Mesothelial cell of epicardium (in vitro differentiated cells): ENCODE results near the gene TRAPPC13. TPM values are rescaled to one million over a fixed set of nuclear protein-coding genes. Genes with fewer than 3 reads are reported as not detected.

Experiments
- DNase-seq, 2 experiments: peaks; one replicate each; pipeline ENCODE4 v3.0.0; 2021; ENCODE audit warnings: low spot score in 2 of 2; ENCODE audit not compliant: unreplicated experiment in 2 of 2
- H3K27ac Mint-ChIP-seq: 2 replicates; pipeline ENCODE4 v1.8.0; 2021; ENCODE audit warnings: mixed read lengths
- H3K27me3 Mint-ChIP-seq: 2 replicates; pipeline ENCODE4 v1.8.0; 2021; ENCODE audit warnings: low read depth, mixed read lengths
- H3K36me3 Mint-ChIP-seq: 2 replicates; pipeline ENCODE4 v1.8.0; 2021; ENCODE audit warnings: mixed read lengths
- H3K4me1 Mint-ChIP-seq: 2 replicates; pipeline ENCODE4 v1.8.0; 2021; ENCODE audit warnings: mixed read lengths
- H3K4me3 Mint-ChIP-seq: 2 replicates; pipeline ENCODE4 v1.8.0; 2021; ENCODE audit warnings: mild to moderate bottlenecking, moderate library complexity, mixed read lengths
- H3K9me3 Mint-ChIP-seq: 2 replicates; pipeline ENCODE4 v1.8.0; 2021; ENCODE audit warnings: mixed read lengths
- total RNA-seq: library from RNA; stranded (reverse); gene quantifications from 3 replicates; pipeline ENCODE4 v1.2.1, GENCODE V29; 2021
- TF ChIP-seq, protein P1 (sequence below): fragments of 200-600 bp; sonication (generic); IDR thresholded peaks from one replicate; pipeline ENCODE4 v1.5.0; 2021; ENCODE audit warnings: antibody characterized with exemption; ENCODE audit not compliant: unreplicated experiment

TRAPPC13 gene
- total RNA-seq, 1 donor from 2014 or later: 21.8 TPM

DNA sequence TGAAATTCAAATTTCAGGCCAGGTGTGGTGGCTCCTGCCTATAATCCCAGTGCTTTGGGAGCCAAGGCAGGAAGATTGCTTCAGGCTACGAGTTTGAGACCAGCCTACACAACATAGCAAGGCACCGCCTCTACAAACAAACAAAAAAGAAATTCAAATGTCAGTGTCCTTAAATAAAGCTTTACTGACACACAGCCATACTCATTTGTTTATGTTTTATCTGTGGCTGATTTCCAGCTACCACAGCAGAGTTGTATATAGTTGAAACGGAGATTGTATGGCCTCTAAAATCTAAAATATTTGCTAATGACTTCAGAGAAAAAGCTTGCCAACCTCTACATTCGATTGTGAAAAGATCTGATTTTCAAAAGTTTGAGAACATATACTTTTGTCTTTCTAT lies 15.4 kb downstream of the TRAPPC13 start:
- TF ChIP-seq, protein P1, sequence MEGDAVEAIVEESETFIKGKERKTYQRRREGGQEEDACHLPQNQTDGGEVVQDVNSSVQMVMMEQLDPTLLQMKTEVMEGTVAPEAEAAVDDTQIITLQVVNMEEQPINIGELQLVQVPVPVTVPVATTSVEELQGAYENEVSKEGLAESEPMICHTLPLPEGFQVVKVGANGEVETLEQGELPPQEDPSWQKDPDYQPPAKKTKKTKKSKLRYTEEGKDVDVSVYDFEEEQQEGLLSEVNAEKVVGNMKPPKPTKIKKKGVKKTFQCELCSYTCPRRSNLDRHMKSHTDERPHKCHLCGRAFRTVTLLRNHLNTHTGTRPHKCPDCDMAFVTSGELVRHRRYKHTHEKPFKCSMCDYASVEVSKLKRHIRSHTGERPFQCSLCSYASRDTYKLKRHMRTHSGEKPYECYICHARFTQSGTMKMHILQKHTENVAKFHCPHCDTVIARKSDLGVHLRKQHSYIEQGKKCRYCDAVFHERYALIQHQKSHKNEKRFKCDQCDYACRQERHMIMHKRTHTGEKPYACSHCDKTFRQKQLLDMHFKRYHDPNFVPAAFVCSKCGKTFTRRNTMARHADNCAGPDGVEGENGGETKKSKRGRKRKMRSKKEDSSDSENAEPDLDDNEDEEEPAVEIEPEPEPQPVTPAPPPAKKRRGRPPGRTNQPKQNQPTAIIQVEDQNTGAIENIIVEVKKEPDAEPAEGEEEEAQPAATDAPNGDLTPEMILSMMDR: no peak
- Mint-ChIP-seq H3K27ac (no peak overlapping the region), H3K36me3 (peaks cover 26% of the 10 kb centered on the region), H3K4me1 (no peaks in the 10 kb centered on the region), H3K27me3 (no peaks in the 10 kb centered on the region), H3K9me3 (peaks cover 5% of the 10 kb centered on the region), H3K4me3 (no peak overlapping the region)
- no peak for DNase-seq

DNA sequence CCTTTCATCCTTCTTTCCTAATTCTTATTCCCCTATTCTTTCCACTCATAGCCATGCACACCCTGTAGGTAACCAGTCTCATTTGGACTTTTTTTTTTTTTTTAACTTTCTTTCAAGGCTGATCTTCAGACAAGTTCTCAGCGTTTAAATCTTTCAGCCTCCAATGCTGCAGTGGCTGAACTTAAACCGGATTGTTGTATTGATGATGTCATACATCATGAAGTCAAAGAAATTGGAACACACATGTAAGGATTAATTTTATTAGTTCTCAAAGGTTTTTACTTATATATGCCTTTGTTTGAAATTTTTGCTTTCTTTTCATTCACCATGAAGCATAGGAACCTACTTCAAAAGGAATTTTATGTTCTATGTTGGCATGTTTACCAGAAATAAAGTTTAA lies 22.1 kb downstream of the TRAPPC13 start:
- Mint-ChIP-seq H3K36me3 (peaks cover 21% of the 10 kb centered on the region), H3K4me1 (no peaks in the 10 kb centered on the region), H3K9me3 (no peaks in the 10 kb centered on the region), H3K27ac (no peak overlapping the region), H3K4me3 (no peak overlapping the region), H3K27me3 (no peaks in the 10 kb centered on the region)
- TF ChIP-seq, protein P1: no peak
- DNase-seq: no peak

DNA sequence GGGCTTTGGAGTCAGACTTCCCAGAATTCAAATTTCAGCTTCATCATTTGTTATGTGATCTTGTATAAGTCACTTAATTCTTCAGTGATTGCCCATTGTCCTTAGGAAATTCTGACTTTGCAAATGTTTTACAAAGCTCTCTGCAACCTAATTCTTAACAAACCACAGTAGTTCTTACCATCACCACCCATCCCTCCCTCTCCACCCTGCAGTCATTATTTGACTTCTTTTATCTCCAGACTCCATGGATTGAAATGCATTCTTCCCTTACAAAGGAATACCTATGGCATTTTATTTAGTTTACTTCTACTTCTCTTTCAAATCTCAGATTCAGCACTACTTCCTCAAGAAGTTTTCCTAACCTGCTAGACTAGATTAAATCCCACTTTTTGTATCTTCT lies 23.1 kb downstream of the TRAPPC13 start:
- Mint-ChIP-seq H3K4me3 (no peak overlapping the region), H3K27me3 (no peaks in the 10 kb centered on the region), H3K27ac (no peak overlapping the region), H3K36me3 (peaks cover 21% of the 10 kb centered on the region), H3K4me1 (no peaks in the 10 kb centered on the region), H3K9me3 (no peaks in the 10 kb centered on the region)
- TF ChIP-seq, protein P1: no peak
- DNase-seq: no peak

DNA sequence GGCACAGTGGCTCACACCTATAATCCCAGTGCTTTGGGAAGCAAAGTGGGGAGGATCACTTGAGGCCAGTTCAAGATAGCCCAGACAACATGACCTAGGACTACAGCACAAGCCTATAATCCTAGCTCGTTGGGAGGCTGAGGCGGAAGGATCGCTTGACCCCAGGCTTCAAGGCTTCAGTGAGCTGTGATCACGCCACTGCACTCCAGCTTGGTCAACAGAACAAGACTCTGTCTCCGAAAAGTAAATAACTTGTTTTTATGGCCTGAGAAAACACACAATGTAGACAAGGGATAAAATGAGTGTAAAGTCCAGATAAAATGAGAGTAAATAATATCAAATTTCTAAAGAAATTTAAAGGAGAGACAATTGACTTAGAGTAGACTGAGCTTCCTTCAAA lies 26.3 kb downstream of the TRAPPC13 start:
- H3K27me3 Mint-ChIP-seq: no peaks in the 10 kb centered on the region
- H3K9me3 Mint-ChIP-seq: no peaks in the 10 kb centered on the region
- TF ChIP-seq, protein P1: no peak
- H3K4me3 Mint-ChIP-seq: no peak overlapping the region
- peaks cover 13% of the 10 kb centered on the region for H3K36me3 Mint-ChIP-seq
- no peak for DNase-seq
- no peak overlapping the region for H3K27ac Mint-ChIP-seq
- no peaks in the 10 kb centered on the region for H3K4me1 Mint-ChIP-seq

- TF ChIP-seq, protein P1: no peak
- no peak for DNase-seq
- H3K4me1 Mint-ChIP-seq: no peaks in the 10 kb centered on the region
- H3K27ac Mint-ChIP-seq: no peak overlapping the region
- no peaks in the 10 kb centered on the region for H3K9me3 Mint-ChIP-seq
- H3K27me3 Mint-ChIP-seq: no peaks in the 10 kb centered on the region
- no peak overlapping the region for H3K4me3 Mint-ChIP-seq
- peaks cover 12% of the 10 kb centered on the region for H3K36me3 Mint-ChIP-seq
Measured at GRCh38 chr5:65654713-65655112, 29.9 kb downstream of the TRAPPC13 start.
